ENCODE data around the gene PTPRM. TPM values are rescaled to one million over a fixed set of nuclear protein-coding genes. Genes with fewer than 3 reads are reported as not detected.

Gene PTPRM
- total RNA-seq, 1 experiment from 2014 or later: 1.6 TPM

DNA sequence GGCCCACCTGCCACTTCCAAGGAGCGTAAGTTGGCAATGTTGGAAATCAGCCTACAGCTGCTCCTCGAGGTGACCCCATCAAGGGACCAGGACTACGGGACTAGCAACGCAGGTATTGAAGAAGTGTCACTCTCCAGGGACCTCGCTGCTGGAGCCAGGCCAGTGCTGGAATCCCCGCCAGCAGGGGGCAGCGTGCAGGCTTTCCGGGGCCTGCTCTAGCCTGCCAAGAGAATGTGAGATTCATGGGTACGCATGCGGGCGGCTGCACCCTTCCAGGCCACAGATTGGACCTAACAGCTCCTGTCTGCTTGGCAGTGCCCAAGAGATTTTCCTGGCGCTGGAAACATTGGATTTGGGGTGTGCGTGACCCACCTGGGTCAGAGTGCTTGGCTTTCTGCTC lies 859.3 kb downstream of the PTPRM start:
- ATAC-seq: 0 out of 2 replicates have a peak, but pooled peaks have one; percentile 35
- DNase-seq (ENCODE audit: low read depth, low spot score): no peak
- POLR2A ChIA-PET: no interaction called here

DNA sequence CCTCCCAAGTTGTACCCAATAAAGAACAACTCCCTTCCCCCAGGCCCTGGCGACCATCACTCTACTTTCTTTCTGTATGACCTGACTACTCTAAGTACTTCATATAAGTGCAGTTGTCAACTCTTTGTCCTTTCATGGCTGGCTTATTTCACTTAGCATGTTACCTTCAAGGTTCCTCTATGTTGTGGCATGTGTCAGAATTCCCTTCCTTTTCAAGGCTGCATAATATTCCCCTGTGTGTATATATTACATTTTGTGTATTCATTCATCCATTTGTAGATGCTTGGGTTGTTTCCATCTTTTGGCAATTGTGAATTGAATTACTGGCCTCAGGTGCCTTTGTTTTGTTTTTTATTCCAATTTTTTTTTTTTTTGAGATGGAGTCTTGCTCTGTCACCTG lies 860.2 kb downstream of the PTPRM start:
- in situ Hi-C loops (cut with HindIII; ENCODE audit: low pct_unique_long_range_greater_than_20kb, low sequenced_read_pairs) (no loop called here), intact Hi-C loops (cut with micrococcal nuclease; ENCODE audit: unreplicated experiment) (no loop called here)
- no peak overlapping the region for H3K4me3 ChIP-seq (ENCODE audit: low read depth in 2 of 2, low read length in 2 of 2)
- peaks cover 4% of the 10 kb centered on the region for H3K4me1 ChIP-seq (ENCODE audit: control insufficient read depth, insufficient read depth, low read length)
- POLR2A ChIA-PET: no interaction called here
- H3K27ac ChIP-seq (ENCODE audit: low read length): no peak overlapping the region
- CTCF ChIA-PET: no interaction called here
- no peaks in the 10 kb centered on the region for H3K27me3 ChIP-seq (ENCODE audit: control insufficient read depth, insufficient read depth, low read length)
- H3K36me3 ChIP-seq (ENCODE audit: control insufficient read depth, insufficient read depth, low read length): no peaks in the 10 kb centered on the region
- BruUV-seq (replicated peaks): no TSS peak
- H3K9me3 ChIP-seq (ENCODE audit: control insufficient read depth, insufficient read depth, low read depth, low read length): no peaks in the 10 kb centered on the region
- no peak for TF ChIP-seq SIN3A (IDR thresholded peaks at IDR 0.05; ENCODE audit: borderline replicate concordance, insufficient read depth, low read depth, low read length)
- no peak for TF ChIP-seq POLR2AphosphoS5 (IDR thresholded peaks at IDR 0.05; ENCODE audit: low read depth, low read length)
- TF ChIP-seq, protein P1, sequence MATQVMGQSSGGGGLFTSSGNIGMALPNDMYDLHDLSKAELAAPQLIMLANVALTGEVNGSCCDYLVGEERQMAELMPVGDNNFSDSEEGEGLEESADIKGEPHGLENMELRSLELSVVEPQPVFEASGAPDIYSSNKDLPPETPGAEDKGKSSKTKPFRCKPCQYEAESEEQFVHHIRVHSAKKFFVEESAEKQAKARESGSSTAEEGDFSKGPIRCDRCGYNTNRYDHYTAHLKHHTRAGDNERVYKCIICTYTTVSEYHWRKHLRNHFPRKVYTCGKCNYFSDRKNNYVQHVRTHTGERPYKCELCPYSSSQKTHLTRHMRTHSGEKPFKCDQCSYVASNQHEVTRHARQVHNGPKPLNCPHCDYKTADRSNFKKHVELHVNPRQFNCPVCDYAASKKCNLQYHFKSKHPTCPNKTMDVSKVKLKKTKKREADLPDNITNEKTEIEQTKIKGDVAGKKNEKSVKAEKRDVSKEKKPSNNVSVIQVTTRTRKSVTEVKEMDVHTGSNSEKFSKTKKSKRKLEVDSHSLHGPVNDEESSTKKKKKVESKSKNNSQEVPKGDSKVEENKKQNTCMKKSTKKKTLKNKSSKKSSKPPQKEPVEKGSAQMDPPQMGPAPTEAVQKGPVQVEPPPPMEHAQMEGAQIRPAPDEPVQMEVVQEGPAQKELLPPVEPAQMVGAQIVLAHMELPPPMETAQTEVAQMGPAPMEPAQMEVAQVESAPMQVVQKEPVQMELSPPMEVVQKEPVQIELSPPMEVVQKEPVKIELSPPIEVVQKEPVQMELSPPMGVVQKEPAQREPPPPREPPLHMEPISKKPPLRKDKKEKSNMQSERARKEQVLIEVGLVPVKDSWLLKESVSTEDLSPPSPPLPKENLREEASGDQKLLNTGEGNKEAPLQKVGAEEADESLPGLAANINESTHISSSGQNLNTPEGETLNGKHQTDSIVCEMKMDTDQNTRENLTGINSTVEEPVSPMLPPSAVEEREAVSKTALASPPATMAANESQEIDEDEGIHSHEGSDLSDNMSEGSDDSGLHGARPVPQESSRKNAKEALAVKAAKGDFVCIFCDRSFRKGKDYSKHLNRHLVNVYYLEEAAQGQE (IDR thresholded peaks at IDR 0.05; ENCODE audit: insufficient read depth in 1 of 2, low read depth in 2 of 2, low read length in 1 of 2): no peak
- no peak for DNase-seq (ENCODE audit: low read depth, low spot score)
- no peak for ATAC-seq

More for the DNA sequence above, 859.3 kb downstream of the PTPRM start:
- Histone ChIP-seq H3K9me3 (ENCODE audit: control insufficient read depth, insufficient read depth, low read depth, low read length) (no peaks in the 10 kb centered on the region), H3K27me3 (ENCODE audit: control insufficient read depth, insufficient read depth, low read length) (no peaks in the 10 kb centered on the region), H3K4me3 (ENCODE audit: low read depth in 2 of 2, low read length in 2 of 2) (no peak overlapping the region), H3K4me1 (ENCODE audit: control insufficient read depth, insufficient read depth, low read length) (peaks cover 4% of the 10 kb centered on the region), H3K27ac (ENCODE audit: low read length) (no peak overlapping the region), H3K36me3 (ENCODE audit: control insufficient read depth, insufficient read depth, low read length) (no peaks in the 10 kb centered on the region)
- CTCF ChIA-PET: no interaction called here
- no peak for TF ChIP-seq TCF7L2 (IDR thresholded peaks at IDR 0.05; ENCODE audit: low read depth, low read length)
- TF ChIP-seq, protein P1 (IDR thresholded peaks at IDR 0.05; ENCODE audit: insufficient read depth in 1 of 2, low read depth in 2 of 2, low read length in 1 of 2): no peak
- TF ChIP-seq, protein P2, sequence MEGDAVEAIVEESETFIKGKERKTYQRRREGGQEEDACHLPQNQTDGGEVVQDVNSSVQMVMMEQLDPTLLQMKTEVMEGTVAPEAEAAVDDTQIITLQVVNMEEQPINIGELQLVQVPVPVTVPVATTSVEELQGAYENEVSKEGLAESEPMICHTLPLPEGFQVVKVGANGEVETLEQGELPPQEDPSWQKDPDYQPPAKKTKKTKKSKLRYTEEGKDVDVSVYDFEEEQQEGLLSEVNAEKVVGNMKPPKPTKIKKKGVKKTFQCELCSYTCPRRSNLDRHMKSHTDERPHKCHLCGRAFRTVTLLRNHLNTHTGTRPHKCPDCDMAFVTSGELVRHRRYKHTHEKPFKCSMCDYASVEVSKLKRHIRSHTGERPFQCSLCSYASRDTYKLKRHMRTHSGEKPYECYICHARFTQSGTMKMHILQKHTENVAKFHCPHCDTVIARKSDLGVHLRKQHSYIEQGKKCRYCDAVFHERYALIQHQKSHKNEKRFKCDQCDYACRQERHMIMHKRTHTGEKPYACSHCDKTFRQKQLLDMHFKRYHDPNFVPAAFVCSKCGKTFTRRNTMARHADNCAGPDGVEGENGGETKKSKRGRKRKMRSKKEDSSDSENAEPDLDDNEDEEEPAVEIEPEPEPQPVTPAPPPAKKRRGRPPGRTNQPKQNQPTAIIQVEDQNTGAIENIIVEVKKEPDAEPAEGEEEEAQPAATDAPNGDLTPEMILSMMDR (IDR thresholded peaks at IDR 0.05): peak; percentile 66
- TF ChIP-seq POLR2AphosphoS5 (IDR thresholded peaks at IDR 0.05; ENCODE audit: low read depth, low read length): no peak
- TF ChIP-seq SIN3A (IDR thresholded peaks at IDR 0.05; ENCODE audit: borderline replicate concordance, insufficient read depth, low read depth, low read length): no peak
- BruUV-seq (replicated peaks): no TSS peak
- intact Hi-C loops (cut with micrococcal nuclease; ENCODE audit: unreplicated experiment): no loop called here
- in situ Hi-C loops (cut with HindIII; ENCODE audit: low pct_unique_long_range_greater_than_20kb, low sequenced_read_pairs): no loop called here

Data from Panc1 (cell line).